ENCODE results near the gene MBD3L4.
"Not testable (repeated sequence)": the region's sequence is repeated elsewhere in the genome, so short reads cannot be mapped to it uniquely, and the experiment has no call there.

Gene MBD3L4

GRCh38 chr19:7041563-7041962 lies 1.6 kb upstream of the MBD3L4 start:
- not testable (repeated sequence) for DNase-seq

GRCh38 chr19:7030278-7030677 lies 9.7 kb downstream of the MBD3L4 start, which contains the start of gene MBD3L5:
MBD3L5 (plus strand) TSS chr19:7030578; CDS start chr19:7030612, 34 bp downstream.
- not testable (repeated sequence) for DNase-seq

- DNase-seq, result not testable (repeated sequence)
Measured at GRCh38 chr19:7028790-7029189, 11.2 kb downstream of the MBD3L4 start.

GRCh38 chr19:7021331-7021730 lies 18.6 kb downstream of the MBD3L4 start, which contains the start of gene MBD3L2B:
MBD3L2B (minus strand) TSS chr19:7021431; CDS start chr19:7021397, 34 bp downstream.
- not testable (repeated sequence) for DNase-seq

- no peak for DNase-seq
Measured at GRCh38 chr19:7018828-7019227, 21.2 kb downstream of the MBD3L4 start.

GRCh38 chr19:7013678-7014077 lies 26.3 kb downstream of the MBD3L4 start:
- DNase-seq, result no peak

GRCh38 chr19:7010722-7011593 lies 29.0 kb downstream of the MBD3L4 start:
- DNase-seq, result no peak

- no peak for DNase-seq
Measured at GRCh38 chr19:7007859-7008258, 32.1 kb downstream of the MBD3L4 start.

GRCh38 chr19:7006135-7006704 lies 33.8 kb downstream of the MBD3L4 start:
- DNase-seq, result no peak

- DNase-seq, result peak; percentile 27
Measured at GRCh38 chr19:7004313-7004931, 35.6 kb downstream of the MBD3L4 start.

GRCh38 chr19:7000816-7001215 lies 39.2 kb downstream of the MBD3L4 start:
- DNase-seq, result no peak

- DNase-seq, result no peak
Measured at GRCh38 chr19:7000333-7000732, 39.6 kb downstream of the MBD3L4 start.

GRCh38 chr19:6999933-7000332 lies 40.0 kb downstream of the MBD3L4 start:
- DNase-seq, result no peak

GRCh38 chr19:6997679-6998445 lies 42.1 kb downstream of the MBD3L4 start:
- DNase-seq, result no peak

- no peak for DNase-seq
Measured at GRCh38 chr19:6996810-6997209, 43.2 kb downstream of the MBD3L4 start.

- DNase-seq, result no peak
Measured at GRCh38 chr19:6995054-6995453, 44.9 kb downstream of the MBD3L4 start.

- DNase-seq, result no peak
Measured at GRCh38 chr19:6988257-6988656, 51.7 kb downstream of the MBD3L4 start.

- no peak for DNase-seq
Measured at GRCh38 chr19:6987850-6988249, 52.1 kb downstream of the MBD3L4 start.
